ENCODE results near the gene ADAMTS2. TPM values are rescaled to one million over a fixed set of nuclear protein-coding genes. Genes with fewer than 3 reads are reported as not detected.

Gene ADAMTS2
- total RNA-seq, 1 donor from 2014 or later, result 1.2 TPM

GRCh38 chr5:179119415-179120170 lies 225.7 kb downstream of the ADAMTS2 start:
- no peak overlapping the region for H3K9ac ChIP-seq
- TF ChIP-seq EZH2phosphoT487 (IDR thresholded peaks at IDR 0.05) (no peak), EZH2 (IDR thresholded peaks at IDR 0.05) (no peak), CTCF (IDR thresholded peaks at IDR 0.05) (no peak)
- no peak overlapping the region for H3K4me2 ChIP-seq
- no peak overlapping the region for H2AFZ ChIP-seq (replicated peaks)
- Mint-ChIP-seq H3K27ac (no peak overlapping the region), H3K4me3 (no peak overlapping the region), H3K4me1 (no peaks in the 10 kb centered on the region), H3K27me3 (ENCODE audit: insufficient read depth, low read depth) (peaks cover 6% of the 10 kb centered on the region), H3K9me3 (peaks cover 45% of the 10 kb centered on the region), H3K36me3 (peaks cover 3% of the 10 kb centered on the region)
- H3K79me2 ChIP-seq (ENCODE audit: low read depth), result no peaks in the 10 kb centered on the region
- no peak for DNase-seq (ENCODE audit: low spot score)
- H3F3A ChIP-seq (ENCODE audit: low read depth), result no peaks in the 10 kb centered on the region
- no peak overlapping the region for H3K27ac ChIP-seq
- H3K36me3 ChIP-seq, result no peaks in the 10 kb centered on the region
- no peak overlapping the region for H3K4me3 ChIP-seq
- H3K4me1 ChIP-seq, result no peaks in the 10 kb centered on the region
- H3K9me3 ChIP-seq (ENCODE audit: low read depth), result no peaks in the 10 kb centered on the region
- no peaks in the 10 kb centered on the region for H3K27me3 ChIP-seq
- H4K20me1 ChIP-seq (ENCODE audit: low read depth), result no peaks in the 10 kb centered on the region

- TF ChIP-seq EZH2 (IDR thresholded peaks at IDR 0.05) (no peak), CTCF (IDR thresholded peaks at IDR 0.05) (no peak), EZH2phosphoT487 (IDR thresholded peaks at IDR 0.05) (no peak)
- no peak overlapping the region for H3K27ac Mint-ChIP-seq
- peaks cover 6% of the 10 kb centered on the region for H3K27me3 Mint-ChIP-seq (ENCODE audit: insufficient read depth, low read depth)
- no peak overlapping the region for H3K4me3 Mint-ChIP-seq
- no peak for DNase-seq (ENCODE audit: low spot score)
- Histone ChIP-seq H4K20me1 (ENCODE audit: low read depth) (no peaks in the 10 kb centered on the region), H2AFZ (replicated peaks) (no peak overlapping the region), H3K36me3 (no peaks in the 10 kb centered on the region), H3K9me3 (ENCODE audit: low read depth) (no peaks in the 10 kb centered on the region), H3K27ac (no peak overlapping the region), H3F3A (ENCODE audit: low read depth) (no peaks in the 10 kb centered on the region), H3K27me3 (no peaks in the 10 kb centered on the region), H3K9ac (no peak overlapping the region), H3K79me2 (ENCODE audit: low read depth) (no peaks in the 10 kb centered on the region), H3K4me3 (no peak overlapping the region), H3K4me1 (no peaks in the 10 kb centered on the region), H3K4me2 (no peak overlapping the region)
- H3K9me3 Mint-ChIP-seq, result peaks cover 43% of the 10 kb centered on the region
- peaks cover 3% of the 10 kb centered on the region for H3K36me3 Mint-ChIP-seq
- H3K4me1 Mint-ChIP-seq, result no peaks in the 10 kb centered on the region
These were observed 226.4 kb downstream of the ADAMTS2 start for GRCh38 chr5:179118756-179119414.

GRCh38 chr5:179118338-179118737 lies 226.9 kb downstream of the ADAMTS2 start:
- H3K9ac ChIP-seq, result no peak overlapping the region
- H3K27me3 Mint-ChIP-seq (ENCODE audit: insufficient read depth, low read depth), result peaks cover 6% of the 10 kb centered on the region
- no peaks in the 10 kb centered on the region for H3K4me1 Mint-ChIP-seq

More at GRCh38 chr5:179118338-179118737, 226.9 kb downstream of the ADAMTS2 start:
- Histone ChIP-seq H3K4me1 (no peaks in the 10 kb centered on the region), H2AFZ (replicated peaks) (no peak overlapping the region), H3K27me3 (no peaks in the 10 kb centered on the region), H4K20me1 (ENCODE audit: low read depth) (no peaks in the 10 kb centered on the region), H3K27ac (no peak overlapping the region), H3K9me3 (ENCODE audit: low read depth) (no peaks in the 10 kb centered on the region), H3F3A (ENCODE audit: low read depth) (no peaks in the 10 kb centered on the region), H3K36me3 (no peaks in the 10 kb centered on the region), H3K4me2 (no peak overlapping the region), H3K4me3 (no peak overlapping the region), H3K79me2 (ENCODE audit: low read depth) (no peaks in the 10 kb centered on the region)
- no peak overlapping the region for H3K27ac Mint-ChIP-seq
- TF ChIP-seq EZH2 (IDR thresholded peaks at IDR 0.05), result no peak
- no peak for TF ChIP-seq CTCF (IDR thresholded peaks at IDR 0.05)
- no peak for TF ChIP-seq EZH2phosphoT487 (IDR thresholded peaks at IDR 0.05)
- peaks cover 43% of the 10 kb centered on the region for H3K9me3 Mint-ChIP-seq
- H3K4me3 Mint-ChIP-seq, result no peak overlapping the region
- H3K36me3 Mint-ChIP-seq, result peaks cover 3% of the 10 kb centered on the region
- DNase-seq (ENCODE audit: low spot score), result no peak

Measured in neural progenitor cell (in vitro differentiated cells).